ENCODE data around the gene THTPA.
A peak's percentile ranks its signal among the peaks of the same experiment; 100 is the strongest.

Gene THTPA

GRCh38 chr14:23556700-23557440, 799 bp downstream of the THTPA start:
- DNase-seq, result no peak

GRCh38 chr14:23557521-23557920, 1.4 kb downstream of the THTPA start:
- no peak for DNase-seq

GRCh38 chr14:23557946-23558345, 1.9 kb downstream of the THTPA start:
- no peak for DNase-seq

GRCh38 chr14:23558346-23559009, 2.4 kb downstream of the THTPA start:
- no peak for DNase-seq

- peak; percentile 74 for DNase-seq
Observed at GRCh38 chr14:23559010-23559925, 3.2 kb downstream of the THTPA start.

GRCh38 chr14:23559926-23560520, 4.0 kb downstream of the THTPA start:
- no peak for DNase-seq

- DNase-seq, result no peak
Observed at GRCh38 chr14:23561259-23561658, 5.2 kb downstream of the THTPA start.

GRCh38 chr14:23561873-23562821, 6.1 kb downstream of the THTPA start:
- no peak for DNase-seq

- peak; percentile 60 for DNase-seq
Observed at GRCh38 chr14:23562822-23563472, 6.9 kb downstream of the THTPA start.

GRCh38 chr14:23563473-23564180, 7.6 kb downstream of the THTPA start:
- DNase-seq, result no peak

GRCh38 chr14:23564181-23564812, 8.2 kb downstream of the THTPA start:
- no peak for DNase-seq

GRCh38 chr14:23564876-23565275, 8.8 kb downstream of the THTPA start:
- no peak for DNase-seq

- DNase-seq, result no peak
Observed at GRCh38 chr14:23565626-23566025, 9.6 kb downstream of the THTPA start.

- DNase-seq, result no peak
Observed at GRCh38 chr14:23566112-23566777, 10.2 kb downstream of the THTPA start.

GRCh38 chr14:23566778-23567185, 10.7 kb downstream of the THTPA start:
- no peak for DNase-seq

GRCh38 chr14:23567186-23568020, 11.3 kb downstream of the THTPA start, which contains the start of gene AP1G2:
Gene AP1G2 (minus strand): TSS chr14:23567791. CDS start chr14:23567314, 477 bp downstream.
- DNase-seq, result peak; percentile 79

GRCh38 chr14:23568021-23568599, 12.0 kb downstream of the THTPA start:
- no peak for DNase-seq
